ENCODE data around the gene OSBPL2.

The OSBPL2 gene

GRCh38 chr20:62332989-62333819, 94.9 kb downstream of the OSBPL2 start:
- in situ Hi-C loops (cut with MboI; ENCODE audit: low sequenced_read_pairs), result no loop called here

GRCh38 chr20:62333820-62334595, 95.7 kb downstream of the OSBPL2 start:
- in situ Hi-C loops (cut with MboI; ENCODE audit: low sequenced_read_pairs), result no loop called here

GRCh38 chr20:62334881-62335280, 96.6 kb downstream of the OSBPL2 start:
- in situ Hi-C loops (cut with MboI; ENCODE audit: low sequenced_read_pairs), result no loop called here

GRCh38 chr20:62335532-62335931, 97.2 kb downstream of the OSBPL2 start:
- in situ Hi-C loops (cut with MboI; ENCODE audit: low sequenced_read_pairs), result no loop called here

GRCh38 chr20:62336329-62336728, 98.0 kb downstream of the OSBPL2 start:
- in situ Hi-C loops (cut with MboI; ENCODE audit: low sequenced_read_pairs), result no loop called here

- in situ Hi-C loops (cut with MboI; ENCODE audit: low sequenced_read_pairs), result no loop called here
Observed at GRCh38 chr20:62336775-62337557, 98.6 kb downstream of the OSBPL2 start.

GRCh38 chr20:62337558-62338293, 99.4 kb downstream of the OSBPL2 start:
- in situ Hi-C loops (cut with MboI; ENCODE audit: low sequenced_read_pairs), result no loop called here

- in situ Hi-C loops (cut with MboI; ENCODE audit: low sequenced_read_pairs), result no loop called here
Observed at GRCh38 chr20:62338294-62338620, 99.9 kb downstream of the OSBPL2 start.

- in situ Hi-C loops (cut with MboI; ENCODE audit: low sequenced_read_pairs), result no loop called here
Observed at GRCh38 chr20:62339647-62340062, 101.3 kb downstream of the OSBPL2 start.

- in situ Hi-C loops (cut with MboI; ENCODE audit: low sequenced_read_pairs), result no loop called here
Observed at GRCh38 chr20:62342910-62343309, 104.6 kb downstream of the OSBPL2 start.

- in situ Hi-C loops (cut with MboI; ENCODE audit: low sequenced_read_pairs), result no loop called here
Observed at GRCh38 chr20:62344092-62344491, 105.8 kb downstream of the OSBPL2 start.

- in situ Hi-C loops (cut with MboI; ENCODE audit: low sequenced_read_pairs), result no loop called here
Observed at GRCh38 chr20:62344782-62345181, 106.5 kb downstream of the OSBPL2 start.
